HG02981 (cell line): ENCODE data around the gene OR2L2.
"Not testable (repeated sequence)": the region's sequence is repeated elsewhere in the genome, so short reads cannot be mapped to it uniquely, and the experiment has no call there.

ENCODE experiments used
- ATAC-seq: cut with Tn5 transposase; IDR thresholded peaks from one replicate; pipeline ENCODE4 v1.9.1; 2021; ENCODE audit warnings: mild to moderate bottlenecking, moderate library complexity; ENCODE audit not compliant: unreplicated experiment

Gene OR2L2, protein sequence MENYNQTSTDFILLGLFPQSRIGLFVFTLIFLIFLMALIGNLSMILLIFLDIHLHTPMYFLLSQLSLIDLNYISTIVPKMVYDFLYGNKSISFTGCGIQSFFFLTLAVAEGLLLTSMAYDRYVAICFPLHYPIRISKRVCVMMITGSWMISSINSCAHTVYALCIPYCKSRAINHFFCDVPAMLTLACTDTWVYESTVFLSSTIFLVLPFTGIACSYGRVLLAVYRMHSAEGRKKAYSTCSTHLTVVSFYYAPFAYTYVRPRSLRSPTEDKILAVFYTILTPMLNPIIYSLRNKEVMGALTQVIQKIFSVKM

GRCh38 chr1:248029770-248030169 lies at the start of gene OR2L2:
Gene OR2L2, plus strand, starts transcription at chr1:248030070. Its CDS starts 8,198 bp downstream, at chr1:248038268.
- ATAC-seq: no peak

DNA sequence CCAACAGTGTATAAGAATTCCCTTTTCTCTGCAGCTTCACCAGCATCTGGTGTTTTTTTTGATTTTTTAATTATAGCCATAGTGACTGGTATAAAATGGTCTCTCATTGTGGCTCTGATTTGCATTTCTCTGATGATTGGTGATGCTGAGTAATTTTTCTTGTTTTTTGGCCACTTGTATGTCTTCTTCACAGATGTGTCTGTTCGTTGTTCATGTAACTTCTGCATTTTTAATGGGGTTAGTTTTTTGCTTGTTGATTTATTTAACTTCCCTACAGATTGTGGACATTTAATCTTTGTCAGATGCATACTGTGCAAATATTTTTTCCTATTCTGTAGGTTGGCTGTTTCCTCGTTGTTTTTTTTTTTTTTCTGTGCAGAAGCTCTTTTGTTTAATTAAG lies 36.9 kb upstream of the OR2L2 start:
- ATAC-seq: no peak

GRCh38 chr1:247998811-247999210 lies 31.1 kb upstream of the OR2L2 start:
- no peak for ATAC-seq

- no peak for ATAC-seq
Observed at GRCh38 chr1:248000169-248000568, 29.7 kb upstream of the OR2L2 start.

DNA sequence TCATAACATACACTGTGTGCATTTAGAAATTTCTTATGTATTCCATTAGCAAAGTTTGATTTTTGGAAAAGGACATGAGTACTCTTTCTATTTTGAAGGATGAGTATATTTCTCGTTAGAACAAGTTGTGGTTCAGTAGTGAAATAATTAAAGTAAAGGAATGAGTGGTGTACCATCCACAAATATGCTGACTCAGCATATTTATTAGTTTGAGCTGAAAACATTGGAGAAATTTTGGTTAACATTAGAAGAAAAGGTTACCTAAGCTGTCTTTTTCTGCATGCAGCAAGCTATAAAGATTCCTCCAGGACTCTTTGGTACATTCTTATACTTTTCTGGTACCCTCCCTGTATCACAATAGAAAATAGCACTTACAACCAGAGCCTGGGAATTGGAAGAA lies 22.1 kb upstream of the OR2L2 start:
- ATAC-seq: no peak

GRCh38 chr1:248009681-248010080 lies 20.2 kb upstream of the OR2L2 start:
- ATAC-seq: no peak

DNA sequence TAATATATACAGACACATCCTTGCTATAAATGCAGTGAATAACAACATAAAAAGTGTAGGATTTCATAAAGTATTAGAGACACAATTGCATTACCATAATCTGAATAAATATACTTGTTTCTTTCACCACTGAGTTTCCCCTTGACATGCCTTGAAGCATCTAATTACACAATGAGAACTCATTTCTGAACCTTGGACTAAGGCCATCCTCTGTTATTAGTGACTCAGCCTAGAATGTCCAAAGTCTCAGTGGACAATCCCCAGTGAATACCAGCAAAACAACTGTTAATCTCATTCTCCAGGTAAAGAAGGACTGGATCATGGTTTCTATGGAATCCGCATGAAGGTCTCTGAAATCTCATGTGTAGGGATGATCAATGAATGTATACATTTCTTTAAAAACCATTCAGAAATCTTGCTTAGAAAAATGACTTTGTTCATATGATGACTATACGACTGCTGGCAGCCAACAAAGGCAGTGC lies 16.6 kb upstream of the OR2L2 start, which contains the start of gene OR2L5:
Gene OR2L5, plus strand, starts transcription at position 432 of the 482 bp plus-strand sequence. CDS start 8,288 bp downstream, outside the sequence.
- no peak for ATAC-seq

GRCh38 chr1:248015803-248016202 lies 14.1 kb upstream of the OR2L2 start:
- no peak for ATAC-seq

GRCh38 chr1:248045209-248045608 lies 15.3 kb downstream of the OR2L2 start:
- ATAC-seq: no peak

DNA sequence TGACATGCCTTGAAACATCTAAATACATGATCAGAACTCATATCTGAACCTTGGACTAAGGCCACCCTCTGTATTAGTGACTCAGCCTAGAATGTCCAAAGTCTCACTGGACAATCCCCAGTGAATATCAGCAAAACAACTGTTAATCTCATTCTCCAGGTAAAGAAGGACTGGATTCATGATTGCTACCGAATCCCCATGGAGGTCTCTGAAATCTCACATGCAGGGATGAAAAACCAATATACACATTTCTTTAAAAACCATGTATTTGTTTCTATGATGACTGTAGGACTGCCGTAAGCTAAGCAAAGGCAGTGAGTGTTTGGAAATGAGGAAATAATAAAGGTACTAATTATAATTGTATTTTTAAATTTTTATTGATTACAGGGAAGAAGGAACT lies 16.7 kb downstream of the OR2L2 start, which contains the start of gene OR2L3:
Gene OR2L3, plus strand, starts transcription at position 301 of the 400 bp plus-strand sequence. CDS start 13,846 bp downstream, outside the sequence.
- ATAC-seq: no peak

DNA sequence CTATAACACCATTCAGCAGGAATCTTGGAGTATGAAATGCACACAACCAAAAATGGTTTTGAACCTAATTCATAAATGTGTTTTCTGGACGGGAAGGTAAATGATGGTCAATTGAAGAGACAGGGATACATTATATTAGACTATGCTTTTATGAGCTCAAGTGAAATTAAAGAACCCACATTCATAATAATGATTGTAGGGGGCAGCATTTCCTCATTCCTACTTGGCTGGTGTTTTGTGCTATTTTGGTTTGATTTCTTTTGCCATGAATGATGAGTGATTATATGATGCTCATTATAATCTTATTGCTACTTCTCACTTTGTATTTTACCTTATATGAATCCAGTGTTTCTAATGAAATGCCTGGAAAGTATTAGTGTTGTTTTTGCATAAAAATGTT lies 17.1 kb downstream of the OR2L2 start:
- ATAC-seq: no peak

- no peak for ATAC-seq
Observed at GRCh38 chr1:248054671-248055070, 24.8 kb downstream of the OR2L2 start.

DNA sequence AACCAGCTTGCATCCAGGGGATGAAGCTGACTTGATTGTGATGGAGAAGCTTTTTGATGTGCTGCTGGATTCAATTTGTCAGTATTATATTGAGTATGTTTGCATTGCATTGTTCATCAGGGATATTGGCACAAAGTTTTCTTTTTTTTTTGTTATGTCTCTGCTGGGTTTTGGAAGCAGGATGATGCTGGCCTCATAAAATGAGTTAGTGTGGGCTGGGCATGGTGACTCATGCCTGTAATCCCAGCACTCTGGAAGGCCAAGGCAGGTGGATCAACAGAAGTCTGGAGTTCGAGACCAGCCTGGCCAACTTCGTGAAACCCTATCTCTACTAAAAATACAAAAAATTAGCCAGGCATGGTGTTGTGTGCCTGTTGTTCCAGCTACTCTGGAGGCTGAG lies 25.4 kb downstream of the OR2L2 start:
- ATAC-seq: no peak

DNA sequence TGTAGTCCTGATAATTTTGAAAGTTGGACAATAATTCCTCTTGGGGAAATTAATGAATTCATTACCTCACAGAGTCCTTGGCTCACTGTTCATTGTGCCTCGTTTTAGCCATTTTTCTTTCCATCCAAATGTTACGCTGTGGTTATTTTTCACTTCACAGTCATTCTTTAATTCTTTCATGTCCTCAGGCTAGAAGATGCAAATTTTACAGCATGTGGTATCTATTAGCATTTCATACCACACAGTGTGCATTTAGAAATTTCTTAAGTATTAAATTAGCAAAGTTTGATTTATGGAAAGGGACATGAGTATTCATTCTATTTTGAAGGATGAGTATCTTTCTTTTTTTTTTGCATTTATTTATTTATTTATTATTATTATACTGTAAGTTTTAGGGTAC lies 35.2 kb downstream of the OR2L2 start:
- no peak for ATAC-seq

- no peak for ATAC-seq
Observed at GRCh38 chr1:248065604-248066003, 35.7 kb downstream of the OR2L2 start.

GRCh38 chr1:248083864-248084263 lies 54.0 kb downstream of the OR2L2 start:
- ATAC-seq: not testable (repeated sequence)
